Lung (tissue), 12 donors: ENCODE measurements around the gene SAMD9L. TPM values are rescaled to one million over a fixed set of nuclear protein-coding genes. Genes with fewer than 3 reads are reported as not detected.

Experiments used
- ATAC-seq: fragments of 200-7000 bp; cut with Tn5 transposase; one replicate; pipeline ENCODE4 v1.9.1; 2020; ENCODE audit warnings: moderate number of reproducible peaks; ENCODE audit not compliant: insufficient read depth, low FRiP score
- DNase-seq, 3 donors: peaks; one replicate each; pipeline ENCODE4 v3.0.0-alpha.2; 2013 to 2017
- H3K27ac ChIP-seq, 2 donors: one replicate each; pipeline ENCODE4 v1.5.1; 2013; ENCODE audit warnings: mild to moderate bottlenecking in 2 of 2, moderate library complexity in 2 of 2, control low read depth in 1 of 2, inconsistent platforms in 1 of 2, low read depth in 1 of 2, low read length in 1 of 2
- H3K27me3 ChIP-seq, 3 donors: one replicate each; pipeline ENCODE4 v1.5.1; 2013; ENCODE audit warnings: low read length in 2 of 3; ENCODE audit not compliant: control insufficient read depth in 3 of 3, insufficient read depth in 3 of 3
- H3K36me3 ChIP-seq, 4 donors: one replicate each; pipeline ENCODE4 v1.5.1; 2013; ENCODE audit warnings: low read length in 4 of 4, mild to moderate bottlenecking in 1 of 4, moderate library complexity in 1 of 4; ENCODE audit not compliant: control insufficient read depth in 4 of 4, insufficient read depth in 4 of 4
- H3K4me1 ChIP-seq, 5 donors: one replicate each; pipeline ENCODE4 v1.5.1; 2013; ENCODE audit warnings: low read length in 5 of 5, mild to moderate bottlenecking in 2 of 5, moderate library complexity in 1 of 5; ENCODE audit not compliant: control insufficient read depth in 5 of 5, insufficient read depth in 5 of 5
- H3K4me3 ChIP-seq: one replicate; pipeline ENCODE4 v1.5.1; 2013; ENCODE audit warnings: mild to moderate bottlenecking, control low read depth, moderate library complexity
- H3K9ac ChIP-seq, 2 donors: one replicate each; pipeline ENCODE4 v1.5.1; 2013; ENCODE audit warnings: low read length in 2 of 2, control low read depth in 1 of 2; ENCODE audit not compliant: insufficient read depth in 1 of 2
- H3K9me3 ChIP-seq, 4 donors: one replicate each; pipeline ENCODE4 v1.5.1; 2013; ENCODE audit warnings: low read length in 3 of 4, mild to moderate bottlenecking in 1 of 4, moderate library complexity in 1 of 4; ENCODE audit not compliant: control insufficient read depth in 4 of 4, insufficient read depth in 3 of 4
- WGBS, 2 donors: extraction: QIAGEN DNeasy Blood & Tissue Kit; methylation state at CpG; one replicate each; pipeline ENCODE4 v1.1.7; 2013; 5-methylcytosine and 5-hydroxymethylcytosine counted together
- polyA plus RNA-seq, 2 donors: library from polyadenylated mRNA; stranded (reverse); fragments of 200-250 nt; gene quantifications; one replicate each; pipeline ENCODE4 v1.2.1, GENCODE V29; 2013
- total RNA-seq, 2 donors: library from RNA; depleted of rRNA in 1 of 2; stranded (reverse); fragments of >200 nt in 1 of 2; gene quantifications; one replicate each; pipeline ENCODE4 v1.2.1, GENCODE V29; 2014 to 2021
- TF ChIP-seq, protein P1 (sequence below): IDR thresholded peaks from 2 replicates; pipeline ENCODE4 v1.5.1; 2012; ENCODE audit warnings: mild to moderate bottlenecking; ENCODE audit errors: control extremely low read depth, extremely low read depth
- donor health status: control.
- donor health status: control.
- donor health status: Bipolar disorder and iron deficiency.
- donor health status: healthy.
- donor health status: DM: yes; HTN: yes; CAD: no.

SAMD9L gene
- total and polyA plus RNA-seq, 4 donors = 6.4 to 23.9 (median 18.5) TPM

DNA sequence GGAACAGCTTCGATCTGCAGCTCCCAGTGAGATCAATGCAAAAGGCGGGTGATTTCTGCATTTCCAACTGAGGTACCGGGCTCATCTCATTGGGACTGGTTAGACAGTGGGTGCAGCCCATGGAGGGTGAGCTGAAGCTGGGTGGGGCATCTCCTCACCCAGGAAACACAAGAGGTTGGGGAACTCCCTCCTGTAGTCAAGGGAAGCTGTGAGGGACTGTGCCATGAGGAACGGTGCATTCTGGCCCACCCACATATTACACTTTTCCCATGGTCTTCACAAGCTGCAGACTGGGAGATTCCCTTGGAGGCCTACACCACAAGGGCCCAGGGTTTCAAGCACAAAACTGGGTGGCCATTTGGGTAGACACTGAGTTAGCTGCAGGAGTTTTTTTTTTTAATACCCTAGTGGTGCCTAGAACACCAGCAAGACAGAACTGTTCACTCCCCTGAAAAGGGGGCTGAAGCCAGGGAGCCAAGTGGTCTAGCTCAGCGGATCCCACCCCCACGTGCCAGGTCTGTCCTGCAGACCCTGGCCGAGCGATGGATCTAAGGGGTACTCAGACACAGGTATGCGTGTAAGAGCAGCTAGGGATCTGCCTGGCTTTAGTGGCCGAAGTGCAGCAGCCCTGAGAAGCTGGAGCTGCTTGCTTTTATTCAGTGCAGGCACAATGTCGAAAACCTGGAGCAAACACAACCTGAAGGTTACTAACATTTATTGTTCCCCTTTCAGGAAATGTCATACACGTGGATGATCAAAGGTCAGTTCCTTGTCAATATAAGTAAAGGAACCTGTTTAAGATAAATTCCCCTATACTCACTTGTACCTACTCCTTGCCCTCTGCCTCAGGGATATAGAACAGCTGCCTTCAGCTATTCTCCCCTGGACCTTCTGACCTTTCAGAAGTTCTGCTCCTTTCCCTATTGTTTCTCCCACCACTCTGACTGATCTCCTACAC is 27.3 kb downstream of the SAMD9L start:
- Histone ChIP-seq H3K9me3 (peaks cover 0 to 7% (median 0%) of the 10 kb centered on the region in 4 donors), H3K4me3 (no peak overlapping the region), H3K27me3 (no peaks in the 10 kb centered on the region), H3K9ac (no peak overlapping the region), H3K4me1 (peaks cover 1 to 8% (median 3%) of the 10 kb centered on the region in 5 donors), H3K27ac (no peak overlapping the region), H3K36me3 (no peaks in the 10 kb centered on the region)
- 94 to 96% methylated on average over 12 of the region's 12 CpGs for WGBS, 2 donors
- ATAC-seq (no peak), DNase-seq (no peak)
- TF ChIP-seq, protein P1, sequence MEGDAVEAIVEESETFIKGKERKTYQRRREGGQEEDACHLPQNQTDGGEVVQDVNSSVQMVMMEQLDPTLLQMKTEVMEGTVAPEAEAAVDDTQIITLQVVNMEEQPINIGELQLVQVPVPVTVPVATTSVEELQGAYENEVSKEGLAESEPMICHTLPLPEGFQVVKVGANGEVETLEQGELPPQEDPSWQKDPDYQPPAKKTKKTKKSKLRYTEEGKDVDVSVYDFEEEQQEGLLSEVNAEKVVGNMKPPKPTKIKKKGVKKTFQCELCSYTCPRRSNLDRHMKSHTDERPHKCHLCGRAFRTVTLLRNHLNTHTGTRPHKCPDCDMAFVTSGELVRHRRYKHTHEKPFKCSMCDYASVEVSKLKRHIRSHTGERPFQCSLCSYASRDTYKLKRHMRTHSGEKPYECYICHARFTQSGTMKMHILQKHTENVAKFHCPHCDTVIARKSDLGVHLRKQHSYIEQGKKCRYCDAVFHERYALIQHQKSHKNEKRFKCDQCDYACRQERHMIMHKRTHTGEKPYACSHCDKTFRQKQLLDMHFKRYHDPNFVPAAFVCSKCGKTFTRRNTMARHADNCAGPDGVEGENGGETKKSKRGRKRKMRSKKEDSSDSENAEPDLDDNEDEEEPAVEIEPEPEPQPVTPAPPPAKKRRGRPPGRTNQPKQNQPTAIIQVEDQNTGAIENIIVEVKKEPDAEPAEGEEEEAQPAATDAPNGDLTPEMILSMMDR = no peak

DNA sequence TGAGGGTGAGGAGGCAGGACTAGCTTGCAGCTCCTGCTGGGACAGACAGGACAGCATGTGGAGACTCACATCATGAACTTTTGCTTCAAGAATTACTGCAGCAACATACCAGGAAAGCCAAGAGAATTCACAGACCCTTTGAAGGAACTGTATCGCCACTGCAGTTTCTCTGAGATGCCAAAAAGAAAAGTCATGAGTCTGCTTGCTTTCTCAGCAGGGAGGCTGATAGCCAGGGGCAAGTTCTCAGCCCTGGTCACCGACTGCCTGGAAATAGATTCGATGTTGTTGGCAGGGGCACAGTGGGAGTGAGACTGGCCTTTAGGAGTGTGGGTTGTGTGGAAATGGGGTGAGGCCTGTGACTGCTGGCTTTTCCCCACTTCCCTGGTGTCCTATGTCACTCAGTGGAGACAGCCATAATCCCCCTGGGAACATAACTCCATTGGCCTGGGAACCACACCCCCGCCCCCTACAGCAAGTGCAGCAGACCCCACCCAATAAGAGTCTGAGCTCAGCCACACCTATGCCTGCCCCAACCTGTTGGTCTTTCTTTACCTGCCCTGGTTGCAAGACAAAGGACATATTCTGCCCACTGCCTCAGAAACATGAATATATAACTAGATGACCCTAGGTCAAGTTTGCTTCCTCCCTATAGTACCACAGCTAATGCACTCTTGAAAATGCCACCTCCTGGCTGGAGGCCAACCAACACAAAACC is 28.8 kb downstream of the SAMD9L start:
- TF ChIP-seq, protein P1 = no peak
- ATAC-seq = no peak
- Histone ChIP-seq H3K36me3 (peaks cover 0 to 3% (median 0%) of the 10 kb centered on the region in 4 donors), H3K4me3 (no peak overlapping the region), H3K27ac (no peak overlapping the region), H3K9ac (no peak overlapping the region), H3K9me3 (peaks cover 0 to 7% (median 0%) of the 10 kb centered on the region in 4 donors), H3K27me3 (no peaks in the 10 kb centered on the region), H3K4me1 (peaks cover 2 to 8% (median 3%) of the 10 kb centered on the region in 5 donors)
- WGBS, 2 donors = 88 to 94% methylated on average over 4 of the region's 4 CpGs
- no peak for DNase-seq

DNA sequence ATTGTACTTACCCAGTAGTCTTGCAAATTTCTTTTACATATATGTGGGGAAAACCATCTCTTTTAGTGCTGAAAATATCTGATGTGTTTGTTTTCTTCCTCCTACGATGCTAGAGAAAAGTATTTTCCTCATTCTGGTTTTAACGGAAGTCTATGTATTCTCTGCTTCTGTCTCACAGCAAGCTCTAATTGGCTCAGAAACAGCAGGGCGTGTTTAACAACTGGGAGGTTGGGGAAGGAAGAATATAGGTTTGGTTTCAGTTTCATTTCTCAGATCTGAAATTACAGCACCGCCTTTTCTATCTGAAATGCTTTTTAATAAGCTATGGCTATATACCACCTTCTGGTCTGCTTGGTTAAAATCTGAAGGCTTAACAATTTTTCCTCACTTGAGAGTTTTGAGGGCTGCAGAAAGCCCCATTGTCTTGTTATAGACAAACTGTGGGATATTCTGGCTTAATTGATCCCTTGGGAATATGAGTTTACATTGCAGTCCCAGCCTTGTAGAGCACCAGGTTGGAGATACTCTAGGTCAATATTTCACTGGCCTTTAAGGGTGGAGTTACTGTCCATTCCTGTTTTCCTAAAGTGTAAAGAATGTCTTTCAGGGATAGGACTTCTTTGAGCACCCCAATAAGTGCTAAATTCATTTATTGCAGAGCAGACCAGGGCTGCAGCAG is 30.2 kb downstream of the SAMD9L start, which contains the start of gene SAMD9:
Gene SAMD9, minus strand, starts transcription at position 128 of the 679 bp plus-strand sequence. CDS start 11,882 bp downstream, outside the sequence.
- peak; percentile 62 to 94 (median 91) for DNase-seq
- H3K27me3 ChIP-seq = no peaks in the 10 kb centered on the region
- H3K27ac ChIP-seq = peak within 1 kb of the TSS; percentile 45 to 79
- WGBS, 2 donors = 4 to 5% methylated on average over 4 of the region's 4 CpGs
- H3K9me3 ChIP-seq = peaks cover 0 to 7% (median 0%) of the 10 kb centered on the region in 4 donors
- H3K9ac ChIP-seq = peak within 1 kb of the TSS in 1 of 2 donors; percentile 86
- peak within 1 kb of the TSS; percentile 24 for H3K4me3 ChIP-seq
- H3K4me1 ChIP-seq = peaks cover 2 to 8% (median 3%) of the 10 kb centered on the region in 5 donors
- peak; percentile 93 for ATAC-seq
- TF ChIP-seq, protein P1 = no peak
- H3K36me3 ChIP-seq = peaks cover 0 to 3% (median 0%) of the 10 kb centered on the region in 4 donors
